Chondrocyte (in vitro differentiated cells): ENCODE measurements around the gene ILKAP. TPM values are rescaled to one million over a fixed set of nuclear protein-coding genes. Genes with fewer than 3 reads are reported as not detected.
A peak's percentile ranks its signal among the peaks of the same experiment; 100 is the strongest.
"Not testable (repeated sequence)": the region's sequence is repeated elsewhere in the genome, so short reads cannot be mapped to it uniquely, and the experiment has no call there.

Source experiments
- DNase-seq: peaks from one replicate; pipeline ENCODE4 v3.0.0; 2021; ENCODE audit warnings: mixed read lengths, low spot score
- H3K27ac Mint-ChIP-seq: one replicate; pipeline ENCODE4 v1.8.0; 2021; ENCODE audit warnings: mild to moderate bottlenecking, moderate library complexity, mixed read lengths; ENCODE audit not compliant: unreplicated experiment
- H3K27me3 Mint-ChIP-seq: 2 replicates; pipeline ENCODE4 v1.8.0; 2021; ENCODE audit warnings: low read depth, mixed read lengths
- H3K36me3 Mint-ChIP-seq: 2 replicates; pipeline ENCODE4 v1.8.0; 2021; ENCODE audit warnings: low read depth, mixed read lengths
- H3K4me1 Mint-ChIP-seq: 2 replicates; pipeline ENCODE4 v1.8.0; 2021; ENCODE audit warnings: low read depth, mild to moderate bottlenecking, mixed read lengths
- H3K4me3 Mint-ChIP-seq: one replicate; pipeline ENCODE4 v1.8.0; 2021; ENCODE audit warnings: mild to moderate bottlenecking, moderate library complexity, mixed read lengths; ENCODE audit not compliant: unreplicated experiment
- H3K9me3 Mint-ChIP-seq: 2 replicates; pipeline ENCODE4 v1.8.0; 2021; ENCODE audit warnings: low read depth, mixed read lengths
- CTCF ChIP-seq: fragments of 200-600 bp; sonication (generic); IDR thresholded peaks from 2 replicates; pipeline ENCODE4 v1.5.0; 2021; ENCODE audit warnings: antibody characterized with exemption, mild to moderate bottlenecking, moderate library complexity
- total RNA-seq: library from RNA; stranded (reverse); gene quantifications from 3 replicates; pipeline ENCODE4 v1.2.1, GENCODE V29; 2021

ILKAP gene
- total RNA-seq, 1 donor from 2014 or later: 24.9 TPM

GRCh38 chr2:238173692-238174091 lies 29.8 kb downstream of the ILKAP start:
- no peak for DNase-seq
- Mint-ChIP-seq H3K27ac (peak overlapping the region; percentile 80), H3K9me3 (no peaks in the 10 kb centered on the region), H3K4me1 (peaks cover 40% of the 10 kb centered on the region), H3K27me3 (no peaks in the 10 kb centered on the region), H3K4me3 (no peak overlapping the region), H3K36me3 (peaks cover 30% of the 10 kb centered on the region)
- peak; percentile 50 for TF ChIP-seq CTCF

GRCh38 chr2:238172439-238172838 lies 31.1 kb downstream of the ILKAP start:
- Mint-ChIP-seq H3K36me3 (peaks cover 28% of the 10 kb centered on the region), H3K27ac (peak overlapping the region; percentile 80), H3K9me3 (no peaks in the 10 kb centered on the region), H3K4me3 (no peak overlapping the region), H3K27me3 (no peaks in the 10 kb centered on the region), H3K4me1 (peaks cover 52% of the 10 kb centered on the region)
- no peak for DNase-seq
- no peak for TF ChIP-seq CTCF

- H3K9me3 Mint-ChIP-seq: no peaks in the 10 kb centered on the region
- TF ChIP-seq CTCF: no peak
- no peak overlapping the region for H3K4me3 Mint-ChIP-seq
- no peaks in the 10 kb centered on the region for H3K27me3 Mint-ChIP-seq
- H3K27ac Mint-ChIP-seq: peak overlapping the region; percentile 99
- H3K36me3 Mint-ChIP-seq: peaks cover 26% of the 10 kb centered on the region
- peaks cover 53% of the 10 kb centered on the region for H3K4me1 Mint-ChIP-seq
- peak; percentile 11 for DNase-seq
Observed at GRCh38 chr2:238171575-238172187, 31.8 kb downstream of the ILKAP start.

- H3K27me3 Mint-ChIP-seq, H3K9me3 Mint-ChIP-seq, H3K4me3 Mint-ChIP-seq: not testable (repeated sequence)
- peak; percentile 7 for DNase-seq
- Mint-ChIP-seq H3K36me3 (peaks cover 23% of the 10 kb centered on the region), H3K4me1 (peaks cover 53% of the 10 kb centered on the region), H3K27ac (peak overlapping the region; percentile 99)
Observed at GRCh38 chr2:238171072-238171431, 32.4 kb downstream of the ILKAP start.

GRCh38 chr2:238170386-238171071 lies 33.0 kb downstream of the ILKAP start:
- no peak for TF ChIP-seq CTCF
- Mint-ChIP-seq H3K4me1 (peaks cover 53% of the 10 kb centered on the region), H3K9me3 (no peaks in the 10 kb centered on the region), H3K27me3 (no peaks in the 10 kb centered on the region), H3K36me3 (peaks cover 21% of the 10 kb centered on the region), H3K27ac (peak overlapping the region; percentile 99), H3K4me3 (peak overlapping the region; percentile 71)
- DNase-seq: no peak
